Mammary epithelial cell (primary cell): ENCODE measurements around the gene DPP3.

ENCODE experiments used
- CTCF ChIP-seq, 2 donors: IDR thresholded peaks in 1 of 2; conservative IDR thresholded peaks in 1 of 2; 2 replicates each; pipeline ENCODE4 v1.5.1; 2011 to 2012; ENCODE audit warnings: inconsistent platforms in 2 of 2, low read length in 2 of 2, mild to moderate bottlenecking in 2 of 2, control low read depth in 1 of 2, low read depth in 1 of 2; ENCODE audit not compliant: insufficient read depth in 1 of 2; ENCODE audit errors: extremely low read depth in 1 of 2
- EZH2 ChIP-seq: IDR thresholded peaks from 2 replicates; pipeline ENCODE4 v1.6.1; 2012; ENCODE audit warnings: low read length, inconsistent platforms, borderline replicate concordance

DNA sequence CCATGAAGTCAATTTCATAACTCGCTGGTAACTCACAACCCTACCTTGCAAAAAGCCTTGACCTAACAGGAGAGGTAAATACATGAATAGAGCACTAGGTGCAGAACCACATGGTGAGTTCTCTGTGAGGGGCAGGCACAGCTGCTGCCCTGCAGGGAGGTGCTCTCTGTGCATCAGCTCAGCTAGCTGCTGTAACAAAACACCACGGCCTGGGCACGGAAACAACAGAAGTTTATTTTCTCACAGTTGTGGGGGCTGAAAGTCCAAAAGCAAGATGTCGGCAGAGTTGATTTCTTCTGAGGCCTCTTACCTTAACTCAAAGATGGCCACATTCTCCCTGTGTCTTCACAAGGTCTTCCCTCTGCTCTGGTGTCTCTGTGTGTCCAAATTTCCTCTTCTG lies 28.6 kb upstream of the DPP3 start:
- TF ChIP-seq CTCF (conservative IDR thresholded peaks at IDR 0.05 in 1 of 2, IDR thresholded peaks at IDR 0.05 in 1 of 2; ENCODE audit: extremely low read depth in 1 of 2, insufficient read depth in 1 of 2, low read depth in 1 of 2, low read length in 2 of 2) (no peak), EZH2 (no peak)
